ENCODE measurements around the gene GDAP1L1.

Gene GDAP1L1

DNA sequence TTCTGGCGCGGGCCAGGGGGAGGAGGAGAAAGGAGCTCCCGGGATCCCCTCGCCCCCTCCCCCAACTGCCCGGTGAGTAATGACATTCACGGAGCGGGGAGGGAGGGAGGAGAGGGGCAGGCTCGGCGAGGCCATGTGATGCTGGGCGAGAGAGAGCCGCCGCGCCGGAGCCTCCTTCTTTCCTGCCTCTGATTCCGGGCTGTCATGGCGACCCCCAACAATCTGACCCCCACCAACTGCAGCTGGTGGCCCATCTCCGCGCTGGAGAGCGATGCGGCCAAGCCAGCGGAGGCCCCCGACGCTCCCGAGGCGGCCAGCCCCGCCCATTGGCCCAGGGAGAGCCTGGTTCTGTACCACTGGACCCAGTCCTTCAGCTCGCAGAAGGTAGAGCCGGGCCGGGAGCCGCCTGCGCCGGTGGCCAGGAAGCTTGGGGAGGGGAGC, at the start of gene GDAP1L1:
Gene GDAP1L1, plus strand, starts transcription at position 178 of the 441 bp plus-strand sequence. Its CDS starts 27 bp downstream, at position 205.
- no peak for DNase-seq

DNA sequence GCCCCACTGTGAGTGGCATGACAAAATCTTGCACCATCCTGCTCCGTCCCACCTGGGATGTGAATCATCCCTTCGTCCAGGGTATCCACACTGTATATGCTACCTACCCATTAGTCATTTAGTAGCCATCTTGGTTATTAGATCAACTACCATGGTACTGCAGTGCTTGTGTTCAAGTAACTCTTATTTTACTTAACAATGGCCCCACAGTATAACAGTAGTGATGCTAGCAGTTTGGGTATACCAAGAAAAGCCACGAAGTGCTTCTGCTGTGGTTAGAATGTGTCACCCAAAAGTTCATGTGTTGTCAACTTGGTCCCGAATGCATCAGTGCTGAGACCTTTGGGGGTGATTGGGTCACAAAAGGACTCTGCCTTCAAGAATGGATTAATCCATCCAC, 48.2 kb upstream of the GDAP1L1 start:
- no peak for DNase-seq

GRCh38 chr20:44199877-44200276, 47.2 kb upstream of the GDAP1L1 start:
- DNase-seq: no peak

GRCh38 chr20:44200371-44200770, 46.7 kb upstream of the GDAP1L1 start:
- no peak for DNase-seq

- DNase-seq: no peak
Observed at GRCh38 chr20:44200983-44201382, 46.1 kb upstream of the GDAP1L1 start.

DNA sequence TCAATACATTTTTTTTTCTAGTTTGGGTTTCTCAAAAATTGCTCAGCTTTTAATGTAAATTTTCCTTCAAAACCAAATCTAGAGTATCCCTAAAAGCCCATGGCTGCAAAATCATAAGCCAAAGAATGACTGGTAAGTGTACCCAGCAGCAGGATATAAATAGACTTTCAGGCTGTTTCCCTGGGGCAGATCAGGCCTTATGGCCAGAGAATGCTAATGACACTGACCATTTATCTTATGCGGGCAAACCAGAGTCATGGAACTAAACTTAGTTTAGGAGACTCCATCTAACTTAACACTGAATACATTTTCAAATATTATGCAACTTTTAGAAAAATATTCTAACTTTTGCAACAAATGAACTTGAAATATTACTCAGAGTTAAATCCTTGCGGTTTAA, 43.9 kb upstream of the GDAP1L1 start:
- no peak for DNase-seq

DNA sequence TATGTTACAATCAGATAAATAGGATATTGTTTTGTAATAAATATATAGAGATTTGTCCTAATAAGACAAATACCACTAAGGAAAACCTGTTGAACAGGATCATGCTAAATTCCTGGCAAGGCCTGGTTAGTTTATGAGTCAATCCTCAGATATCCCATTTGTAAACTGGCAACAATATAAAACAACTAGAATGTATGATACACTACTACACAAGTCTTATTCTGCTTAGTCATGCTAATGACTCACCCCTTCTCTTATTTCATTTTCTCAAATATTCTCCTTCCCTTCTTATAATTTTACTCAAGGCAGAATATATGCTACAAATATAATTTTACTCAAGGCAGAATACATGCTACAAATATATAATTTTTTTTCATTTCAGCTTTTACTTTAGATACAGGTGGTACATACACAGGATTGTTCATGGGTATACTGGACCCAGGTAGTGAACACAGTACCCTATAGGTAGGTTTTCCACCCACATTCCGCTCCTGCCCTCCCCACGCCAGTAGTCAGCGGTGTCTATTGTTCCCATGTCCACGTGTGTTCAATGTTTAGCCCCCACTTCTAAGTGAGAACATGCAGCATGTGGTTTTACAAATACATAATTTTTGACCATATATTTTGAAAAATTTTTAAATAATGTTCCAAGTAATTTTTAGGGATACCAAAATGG, 42.8 kb upstream of the GDAP1L1 start:
- no peak for DNase-seq

GRCh38 chr20:44204832-44205215, 42.3 kb upstream of the GDAP1L1 start:
- no peak for DNase-seq

- no peak for DNase-seq
Observed at GRCh38 chr20:44206132-44206531, 41.0 kb upstream of the GDAP1L1 start.

DNA sequence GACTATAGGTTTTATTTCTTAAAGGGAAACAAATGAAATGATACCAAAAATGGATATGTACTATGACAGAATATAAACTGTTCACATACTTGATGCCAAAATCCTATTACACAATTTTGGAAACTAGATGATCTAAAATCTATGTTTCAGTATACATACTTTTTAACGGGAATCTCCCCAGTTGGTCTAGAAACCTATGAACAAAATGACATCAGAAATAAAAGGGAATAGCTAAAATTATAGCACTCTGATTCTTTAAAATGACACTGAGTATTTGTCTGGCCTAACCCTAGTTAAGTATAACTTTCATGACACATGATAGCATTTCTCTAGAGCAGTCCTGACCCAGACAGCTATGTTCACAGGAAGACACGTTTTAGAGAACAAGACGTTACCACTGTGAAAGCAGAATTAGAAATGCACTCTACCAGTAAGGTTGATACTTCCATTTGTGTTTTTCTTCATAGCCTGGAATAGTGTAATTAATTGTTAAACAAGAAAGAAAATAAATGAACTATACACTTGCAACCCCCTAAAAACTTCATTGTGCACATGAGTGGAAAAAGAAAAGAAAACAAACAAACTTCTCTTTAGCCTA, 39.9 kb upstream of the GDAP1L1 start:
- no peak for DNase-seq

GRCh38 chr20:44208165-44208564, 38.9 kb upstream of the GDAP1L1 start:
- no peak for DNase-seq

GRCh38 chr20:44208770-44209169, 38.3 kb upstream of the GDAP1L1 start:
- DNase-seq: no peak

- DNase-seq: no peak
Observed at GRCh38 chr20:44209686-44210405, 37.3 kb upstream of the GDAP1L1 start.

DNA sequence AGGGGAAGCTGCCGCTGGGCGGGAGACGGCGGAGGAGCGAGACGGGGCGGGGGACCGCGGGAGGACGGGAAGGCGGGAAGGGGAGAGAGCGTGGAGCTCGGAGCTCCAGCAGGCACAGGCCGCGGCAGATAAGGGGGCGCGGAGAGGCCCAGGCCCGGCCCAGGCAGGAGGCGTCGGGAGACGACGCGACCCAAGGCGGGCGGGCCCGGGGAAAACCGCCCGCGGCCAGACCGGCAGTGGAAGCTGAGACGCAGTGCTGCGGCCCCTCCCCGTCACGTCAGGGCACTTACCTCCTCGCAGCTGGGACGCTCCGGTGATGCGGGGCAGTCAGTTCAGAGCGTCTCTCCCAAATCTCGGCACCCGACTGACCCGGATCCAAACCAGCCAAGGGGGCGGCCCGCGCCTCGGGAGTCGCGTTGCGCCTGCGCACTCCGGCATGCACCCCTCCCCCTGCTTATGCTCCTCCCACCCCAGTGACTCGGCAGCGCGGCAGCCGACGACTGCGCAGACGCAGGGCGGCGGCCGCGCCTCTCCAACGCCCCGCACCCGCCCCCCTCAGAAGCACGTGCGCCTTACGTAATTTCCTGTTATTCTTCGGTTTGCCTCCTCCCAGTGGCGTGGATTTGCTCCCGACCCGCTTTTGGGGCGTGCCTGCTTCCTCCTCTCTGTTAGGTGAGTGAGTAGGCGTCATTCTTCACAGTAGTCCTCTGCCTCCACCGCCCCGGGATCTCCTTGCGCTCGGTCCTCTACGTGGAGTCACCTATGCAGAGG, 36.5 kb upstream of the GDAP1L1 start, which contains the start of gene OSER1:
Gene OSER1, minus strand, starts transcription at position 366 of the 771 bp plus-strand sequence. CDS start 3,814 bp downstream, outside the sequence.
- peak; percentile 91 for DNase-seq

DNA sequence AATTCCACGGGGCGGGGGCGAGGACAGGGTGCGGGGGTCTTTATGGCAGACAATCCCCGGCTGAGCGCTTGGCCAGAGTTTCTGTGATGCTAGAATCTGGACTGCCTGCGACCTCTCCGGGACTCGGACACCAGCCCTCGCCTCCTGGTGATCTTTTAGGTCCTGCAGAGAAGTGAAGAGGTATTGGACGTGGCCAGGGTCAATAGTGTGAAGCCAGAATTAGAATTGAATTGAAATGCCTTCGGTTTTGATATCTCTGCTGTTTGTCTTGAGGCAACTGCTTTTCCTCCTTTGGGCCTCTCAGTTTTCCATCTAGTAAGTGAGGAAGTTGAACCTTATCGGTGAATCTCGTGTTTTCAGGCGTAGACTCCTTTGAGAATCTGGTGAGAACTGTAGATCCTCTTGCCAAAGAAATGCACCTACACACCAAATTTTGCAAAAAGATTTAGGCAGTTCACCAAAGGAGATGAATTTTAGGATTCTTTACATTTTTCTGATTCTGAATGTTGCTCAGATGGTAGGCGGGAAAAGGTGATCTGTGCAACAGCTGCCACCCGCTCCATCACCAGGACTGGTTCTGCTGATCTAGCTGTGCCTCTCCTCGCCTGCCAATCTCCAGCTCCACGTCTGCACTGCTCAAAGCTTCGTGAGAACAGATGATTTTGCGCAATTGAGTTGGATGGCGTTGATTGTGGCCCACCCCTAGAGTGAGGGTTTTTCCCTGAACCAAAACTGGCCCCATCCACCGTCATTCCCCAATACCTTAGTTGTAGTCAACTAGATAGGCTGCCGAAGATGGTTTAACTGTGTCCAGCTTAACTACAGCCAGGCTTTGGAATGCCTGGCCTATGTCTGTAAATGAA, 35.7 kb upstream of the GDAP1L1 start:
- DNase-seq: no peak

DNA sequence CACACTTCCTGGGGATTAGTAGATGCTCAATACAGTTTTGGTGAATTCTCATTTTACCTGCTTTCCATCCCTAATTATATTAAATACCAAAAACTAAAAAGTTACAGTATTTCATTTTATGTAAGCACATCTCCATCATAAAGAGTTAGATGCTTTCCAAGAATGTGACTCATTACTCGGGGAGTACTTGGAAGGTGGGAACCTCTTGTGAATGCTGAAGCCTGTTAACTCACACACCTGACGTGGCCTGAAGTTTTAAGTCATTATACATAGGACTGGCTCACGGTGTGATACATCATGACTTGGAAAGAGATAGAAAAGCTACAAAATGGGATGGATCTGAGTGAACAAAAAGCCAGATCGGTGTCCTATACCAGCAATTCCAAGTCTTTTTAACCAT, 34.3 kb upstream of the GDAP1L1 start:
- DNase-seq: no peak

DNA sequence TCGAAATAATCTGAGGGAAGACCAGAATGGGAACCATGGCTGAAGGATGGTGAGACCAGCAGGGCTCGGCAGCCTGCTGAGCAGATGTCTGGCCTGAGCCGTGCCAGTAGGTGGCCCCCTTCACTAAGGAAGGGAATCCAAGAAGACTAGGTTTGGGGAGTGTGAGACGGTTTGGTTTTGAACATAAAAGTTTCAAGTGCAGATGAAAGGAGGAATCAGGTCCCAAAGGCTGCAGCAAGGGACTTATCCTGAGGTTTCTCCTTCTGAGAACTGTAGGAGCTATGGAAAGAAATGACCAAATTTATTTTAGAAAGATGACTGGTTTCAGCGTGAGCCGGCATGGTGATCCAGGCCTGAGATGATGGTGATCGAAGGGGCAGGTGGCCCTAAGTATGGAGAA, 32.0 kb upstream of the GDAP1L1 start:
- no peak for DNase-seq

DNA sequence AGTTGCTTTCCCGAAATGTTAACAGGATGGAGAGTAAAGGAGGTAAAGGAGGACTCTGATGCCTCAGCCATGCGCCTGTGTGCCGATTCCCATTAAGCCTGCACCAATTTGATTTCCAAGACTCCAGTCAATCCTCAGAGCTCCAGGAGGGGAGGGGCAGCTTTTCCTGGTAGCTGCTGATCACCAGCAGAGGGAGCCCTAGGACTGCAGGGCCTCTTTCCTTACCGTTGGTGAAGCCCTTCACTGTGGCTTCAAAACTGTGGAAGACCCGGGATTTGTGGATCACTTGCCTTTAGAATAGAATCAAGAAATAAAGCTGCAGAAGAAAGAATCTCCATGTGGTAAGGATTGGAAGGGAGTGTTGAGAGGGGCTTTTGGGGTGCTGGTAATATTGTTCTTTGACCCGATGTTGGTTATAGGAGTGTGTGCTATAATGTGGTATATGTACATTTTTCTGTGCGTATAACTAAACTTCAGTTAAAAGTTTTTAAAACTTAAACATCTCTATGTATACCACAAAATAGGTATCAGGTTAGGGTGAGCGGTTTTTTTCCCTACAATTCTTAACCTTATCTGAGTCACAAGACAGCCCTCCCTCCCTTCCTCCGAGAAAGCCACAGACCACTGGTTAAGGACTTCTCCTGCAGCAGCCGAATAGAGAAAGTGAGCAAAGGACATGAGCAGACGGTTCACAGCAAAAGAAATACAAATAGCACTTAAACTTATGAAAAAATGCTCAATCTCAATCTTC, 29.6 kb upstream of the GDAP1L1 start:
- DNase-seq: no peak

- no peak for DNase-seq
Observed at GRCh38 chr20:44218446-44218845, 28.7 kb upstream of the GDAP1L1 start.

GRCh38 chr20:44219170-44219730, 27.9 kb upstream of the GDAP1L1 start:
- no peak for DNase-seq

GRCh38 chr20:44219791-44220190, 27.3 kb upstream of the GDAP1L1 start:
- DNase-seq: no peak
